ENCODE data around the gene ARHGAP22. TPM values are rescaled to one million over a fixed set of nuclear protein-coding genes. Genes with fewer than 3 reads are reported as not detected.

The ARHGAP22 gene
- total RNA-seq, 1 donor from 2014 or later: 1.6 TPM

GRCh38 chr10:48412933-48413332 is 191.9 kb downstream of the ARHGAP22 start:
- ATAC-seq: no peak

GRCh38 chr10:48412081-48412480 is 192.8 kb downstream of the ARHGAP22 start:
- no peak for ATAC-seq

- ATAC-seq: no peak
Measured at GRCh38 chr10:48411510-48411909, 193.4 kb downstream of the ARHGAP22 start.

GRCh38 chr10:48410503-48410902 is 194.4 kb downstream of the ARHGAP22 start:
- no peak for ATAC-seq

GRCh38 chr10:48406658-48407057 is 198.2 kb downstream of the ARHGAP22 start:
- no peak for ATAC-seq

GRCh38 chr10:48406204-48406603 is 198.7 kb downstream of the ARHGAP22 start:
- peak; percentile 99 for ATAC-seq

GRCh38 chr10:48404646-48405045 is 200.2 kb downstream of the ARHGAP22 start:
- ATAC-seq: no peak

GRCh38 chr10:48400850-48401220 is 204.0 kb downstream of the ARHGAP22 start:
- no peak for ATAC-seq

- no peak for ATAC-seq
Measured at GRCh38 chr10:48400129-48400849, 204.6 kb downstream of the ARHGAP22 start.

- ATAC-seq: no peak
Measured at GRCh38 chr10:48399551-48399950, 205.3 kb downstream of the ARHGAP22 start.

- no peak for ATAC-seq
Measured at GRCh38 chr10:48399056-48399541, 205.8 kb downstream of the ARHGAP22 start.

GRCh38 chr10:48398261-48398660 is 206.6 kb downstream of the ARHGAP22 start:
- no peak for ATAC-seq

Other genes starting within 250 kb of the ARHGAP22 start
- 1.6 TPM for gene WDFY4, start 79.8 kb upstream of the ARHGAP22 start, total RNA-seq

Measured in esophagus mucosa (tissue), 1 donor.